Measurements from ENCODE around the gene PRXL2B.

DNA sequence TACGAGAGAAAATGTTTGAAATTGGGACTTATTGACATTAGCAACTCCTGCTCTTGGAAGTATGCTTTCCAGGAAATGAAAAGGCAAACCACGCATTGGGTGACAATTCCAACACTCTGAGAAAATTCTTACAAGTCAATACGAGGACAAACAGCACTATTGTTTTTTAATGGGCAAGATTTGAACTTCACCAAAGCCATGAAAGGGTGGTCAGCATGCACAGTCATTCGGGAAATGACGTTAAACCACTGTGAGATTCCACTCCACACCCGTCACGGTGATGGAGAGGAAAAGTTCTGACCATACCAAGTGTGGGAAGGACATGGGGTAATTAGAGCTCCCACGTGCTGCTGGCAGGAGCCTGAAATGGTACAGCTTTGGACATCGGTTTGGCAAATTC, 12.2 kb upstream of the PRXL2B start:
- TF ChIP-seq, protein P1, sequence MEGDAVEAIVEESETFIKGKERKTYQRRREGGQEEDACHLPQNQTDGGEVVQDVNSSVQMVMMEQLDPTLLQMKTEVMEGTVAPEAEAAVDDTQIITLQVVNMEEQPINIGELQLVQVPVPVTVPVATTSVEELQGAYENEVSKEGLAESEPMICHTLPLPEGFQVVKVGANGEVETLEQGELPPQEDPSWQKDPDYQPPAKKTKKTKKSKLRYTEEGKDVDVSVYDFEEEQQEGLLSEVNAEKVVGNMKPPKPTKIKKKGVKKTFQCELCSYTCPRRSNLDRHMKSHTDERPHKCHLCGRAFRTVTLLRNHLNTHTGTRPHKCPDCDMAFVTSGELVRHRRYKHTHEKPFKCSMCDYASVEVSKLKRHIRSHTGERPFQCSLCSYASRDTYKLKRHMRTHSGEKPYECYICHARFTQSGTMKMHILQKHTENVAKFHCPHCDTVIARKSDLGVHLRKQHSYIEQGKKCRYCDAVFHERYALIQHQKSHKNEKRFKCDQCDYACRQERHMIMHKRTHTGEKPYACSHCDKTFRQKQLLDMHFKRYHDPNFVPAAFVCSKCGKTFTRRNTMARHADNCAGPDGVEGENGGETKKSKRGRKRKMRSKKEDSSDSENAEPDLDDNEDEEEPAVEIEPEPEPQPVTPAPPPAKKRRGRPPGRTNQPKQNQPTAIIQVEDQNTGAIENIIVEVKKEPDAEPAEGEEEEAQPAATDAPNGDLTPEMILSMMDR (conservative IDR thresholded peaks at IDR 0.05; ENCODE audit: low read length): no peak
- TF ChIP-seq EZH2phosphoT487 (IDR thresholded peaks at IDR 0.05; ENCODE audit: borderline replicate concordance, low read depth, low read length): no peak

Data from OCI-LY7 (cell line).